ENCODE results near the gene CRIM1.

CRIM1 gene

GRCh38 chr2:36408198-36408703, 52.7 kb downstream of the CRIM1 start:
- peaks cover 9% of the 10 kb centered on the region for H3K4me1 ChIP-seq (ENCODE audit: insufficient read depth, low read length, poor library complexity, severe bottlenecking)
- H3F3A ChIP-seq (ENCODE audit: low read depth), result no peaks in the 10 kb centered on the region
- no peaks in the 10 kb centered on the region for H3K79me2 ChIP-seq (ENCODE audit: insufficient read depth, low read length)
- no peaks in the 10 kb centered on the region for H4K20me1 ChIP-seq (ENCODE audit: insufficient read depth, low read length, poor library complexity, severe bottlenecking)
- no peak overlapping the region for H2AFZ ChIP-seq (ENCODE audit: low read length)
- no peak overlapping the region for H3K9ac ChIP-seq (ENCODE audit: low read depth, low read length, poor library complexity, severe bottlenecking)
- H3K9me2 ChIP-seq (replicated peaks; ENCODE audit: low read depth, low read length), result no peaks in the 10 kb centered on the region
- H3K27me3 ChIP-seq (ENCODE audit: insufficient read depth, low read length, poor library complexity, severe bottlenecking), result no peaks in the 10 kb centered on the region
- TF ChIP-seq CTCF (conservative IDR thresholded peaks at IDR 0.05; ENCODE audit: low read length) (no peak), EZH2phosphoT487 (IDR thresholded peaks at IDR 0.05; ENCODE audit: borderline replicate concordance) (no peak)
- H3K9me3 ChIP-seq (ENCODE audit: insufficient read depth, low read depth, low read length), result no peaks in the 10 kb centered on the region
- H3K4me2 ChIP-seq (ENCODE audit: low read depth, low read length, poor library complexity, severe bottlenecking), result no peak overlapping the region
- H3K36me3 ChIP-seq (ENCODE audit: insufficient read depth, low read length), result no peaks in the 10 kb centered on the region
- no peak overlapping the region for H3K4me3 ChIP-seq (ENCODE audit: low read length, poor library complexity, severe bottlenecking)

GRCh38 chr2:36409335-36409734, 53.8 kb downstream of the CRIM1 start:
- no peaks in the 10 kb centered on the region for H3K27me3 ChIP-seq (ENCODE audit: insufficient read depth, low read length, poor library complexity, severe bottlenecking)

GRCh38 chr2:36409935-36410334, 54.4 kb downstream of the CRIM1 start:
- Histone ChIP-seq H3K36me3 (ENCODE audit: insufficient read depth, low read length) (no peaks in the 10 kb centered on the region), H3K9ac (ENCODE audit: low read depth, low read length, poor library complexity, severe bottlenecking) (no peak overlapping the region), H3K4me3 (ENCODE audit: low read length, poor library complexity, severe bottlenecking) (no peak overlapping the region), H3K27me3 (ENCODE audit: insufficient read depth, low read length, poor library complexity, severe bottlenecking) (no peaks in the 10 kb centered on the region), H3K9me2 (replicated peaks; ENCODE audit: low read depth, low read length) (no peaks in the 10 kb centered on the region), H3K9me3 (ENCODE audit: insufficient read depth, low read depth, low read length) (no peaks in the 10 kb centered on the region), H2AFZ (ENCODE audit: low read length) (no peak overlapping the region), H3K79me2 (ENCODE audit: insufficient read depth, low read length) (no peaks in the 10 kb centered on the region), H4K20me1 (ENCODE audit: insufficient read depth, low read length, poor library complexity, severe bottlenecking) (no peaks in the 10 kb centered on the region), H3F3A (ENCODE audit: low read depth) (no peaks in the 10 kb centered on the region), H3K4me1 (ENCODE audit: insufficient read depth, low read length, poor library complexity, severe bottlenecking) (no peaks in the 10 kb centered on the region), H3K4me2 (ENCODE audit: low read depth, low read length, poor library complexity, severe bottlenecking) (no peak overlapping the region)
- TF ChIP-seq EZH2phosphoT487 (IDR thresholded peaks at IDR 0.05; ENCODE audit: borderline replicate concordance) (no peak), CTCF (conservative IDR thresholded peaks at IDR 0.05; ENCODE audit: low read length) (no peak)

More at GRCh38 chr2:36409335-36409734, 53.8 kb downstream of the CRIM1 start:
- no peak for TF ChIP-seq CTCF (conservative IDR thresholded peaks at IDR 0.05; ENCODE audit: low read length)
- no peak for TF ChIP-seq EZH2phosphoT487 (IDR thresholded peaks at IDR 0.05; ENCODE audit: borderline replicate concordance)
- Histone ChIP-seq H2AFZ (ENCODE audit: low read length) (no peak overlapping the region), H3K79me2 (ENCODE audit: insufficient read depth, low read length) (no peaks in the 10 kb centered on the region), H4K20me1 (ENCODE audit: insufficient read depth, low read length, poor library complexity, severe bottlenecking) (no peaks in the 10 kb centered on the region), H3K4me2 (ENCODE audit: low read depth, low read length, poor library complexity, severe bottlenecking) (no peak overlapping the region), H3K4me3 (ENCODE audit: low read length, poor library complexity, severe bottlenecking) (no peak overlapping the region), H3K9ac (ENCODE audit: low read depth, low read length, poor library complexity, severe bottlenecking) (no peak overlapping the region), H3K36me3 (ENCODE audit: insufficient read depth, low read length) (no peaks in the 10 kb centered on the region), H3K9me2 (replicated peaks; ENCODE audit: low read depth, low read length) (no peaks in the 10 kb centered on the region), H3K4me1 (ENCODE audit: insufficient read depth, low read length, poor library complexity, severe bottlenecking) (peaks cover 3% of the 10 kb centered on the region), H3K9me3 (ENCODE audit: insufficient read depth, low read depth, low read length) (no peaks in the 10 kb centered on the region), H3F3A (ENCODE audit: low read depth) (no peaks in the 10 kb centered on the region)

All from Loucy (cell line).